GM19023 (cell line): ENCODE results near the gene ADAMTSL5.
"Not testable (repeated sequence)": the region's sequence is repeated elsewhere in the genome, so short reads cannot be mapped to it uniquely, and the experiment has no call there.

Experiments used
- ATAC-seq: cut with Tn5 transposase; IDR thresholded peaks from one replicate; pipeline ENCODE4 v1.9.1; 2021; ENCODE audit warnings: mild to moderate bottlenecking, moderate library complexity; ENCODE audit not compliant: unreplicated experiment

ADAMTSL5 gene

GRCh38 chr19:1530856-1531255, 18.0 kb upstream of the ADAMTSL5 start:
- not testable (repeated sequence) for ATAC-seq

GRCh38 chr19:1529430-1529816, 16.6 kb upstream of the ADAMTSL5 start:
- ATAC-seq: no peak

GRCh38 chr19:1528596-1529429, 16.0 kb upstream of the ADAMTSL5 start:
- no peak for ATAC-seq

GRCh38 chr19:1527650-1528309, 15.0 kb upstream of the ADAMTSL5 start:
- no peak for ATAC-seq

- ATAC-seq: no peak
These were observed 14.3 kb upstream of the ADAMTSL5 start for GRCh38 chr19:1526979-1527649.

GRCh38 chr19:1526066-1526778, 13.4 kb upstream of the ADAMTSL5 start:
- ATAC-seq: no peak

GRCh38 chr19:1525343-1525742, 12.5 kb upstream of the ADAMTSL5 start:
- ATAC-seq: no peak

- no peak for ATAC-seq
These were observed 12.1 kb upstream of the ADAMTSL5 start for GRCh38 chr19:1524972-1525325.

GRCh38 chr19:1524287-1524971, 11.6 kb upstream of the ADAMTSL5 start:
- ATAC-seq: no peak

GRCh38 chr19:1523412-1524286, 10.8 kb upstream of the ADAMTSL5 start, which contains the start of gene PLK5:
PLK5 (plus strand) TSS chr19:1524077; CDS start chr19:1526997, 2,920 bp downstream.
- no peak for ATAC-seq

- ATAC-seq: no peak
These were observed 10.0 kb upstream of the ADAMTSL5 start for GRCh38 chr19:1522838-1523237.

GRCh38 chr19:1522061-1522460, 9.2 kb upstream of the ADAMTSL5 start:
- no peak for ATAC-seq

- ATAC-seq: no peak
These were observed 8.8 kb upstream of the ADAMTSL5 start for GRCh38 chr19:1521636-1522035.

- no peak for ATAC-seq
These were observed 7.5 kb upstream of the ADAMTSL5 start for GRCh38 chr19:1520203-1520780.

- not testable (repeated sequence) for ATAC-seq
These were observed 7.0 kb upstream of the ADAMTSL5 start for GRCh38 chr19:1519802-1520201.

- no peak for ATAC-seq
These were observed 5.7 kb upstream of the ADAMTSL5 start for GRCh38 chr19:1518471-1518870.

- ATAC-seq: no peak
These were observed 3.6 kb upstream of the ADAMTSL5 start for GRCh38 chr19:1516395-1516753.

GRCh38 chr19:1514986-1515721, 2.3 kb upstream of the ADAMTSL5 start:
- ATAC-seq: no peak

- ATAC-seq: no peak
These were observed 1.5 kb upstream of the ADAMTSL5 start for GRCh38 chr19:1514295-1514661.
